Colon (tissue), 2 donors: ENCODE results near the gene TRIO.

Experiments used
- FAIRE-seq: peaks from 2 replicates; lab custom pipeline; 2012; peaks lifted over from hg19 to GRCh38; lab: Jason Lieb, UNC
- donor health status: control.
- donor health status: control.

TRIO gene

DNA sequence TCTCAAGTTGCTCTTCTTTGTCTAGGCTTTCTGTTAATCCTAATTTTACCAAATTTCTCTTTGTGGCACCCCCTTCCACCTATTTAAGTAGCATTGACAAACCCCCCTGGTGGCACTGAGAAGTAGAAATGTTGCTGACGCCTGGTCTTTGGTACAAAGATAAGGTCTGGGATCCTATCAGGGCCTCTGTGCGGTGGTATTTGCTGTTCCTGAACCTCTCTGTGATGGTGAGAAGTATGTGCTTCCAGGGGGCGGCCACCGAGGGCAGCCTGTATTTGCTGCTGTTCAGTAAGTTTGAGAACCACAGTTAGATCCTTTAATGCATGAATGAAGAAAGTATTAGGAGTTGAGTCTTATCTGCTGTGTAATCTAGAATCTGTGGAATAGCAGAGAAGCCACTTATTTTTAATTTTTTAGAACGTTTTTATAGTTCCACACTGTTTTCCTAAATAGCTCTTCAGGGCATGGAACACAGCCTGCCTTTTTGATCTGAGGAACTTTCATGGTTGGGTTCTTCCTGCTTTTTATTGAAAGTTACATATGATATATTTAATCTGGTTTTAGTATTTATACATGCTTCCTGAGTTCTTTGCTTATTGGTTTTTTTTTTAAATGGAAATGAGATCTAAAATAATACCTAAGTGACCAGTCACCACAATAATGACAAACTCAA lies 124.2 kb downstream of the TRIO start:
- no peak for FAIRE-seq

DNA sequence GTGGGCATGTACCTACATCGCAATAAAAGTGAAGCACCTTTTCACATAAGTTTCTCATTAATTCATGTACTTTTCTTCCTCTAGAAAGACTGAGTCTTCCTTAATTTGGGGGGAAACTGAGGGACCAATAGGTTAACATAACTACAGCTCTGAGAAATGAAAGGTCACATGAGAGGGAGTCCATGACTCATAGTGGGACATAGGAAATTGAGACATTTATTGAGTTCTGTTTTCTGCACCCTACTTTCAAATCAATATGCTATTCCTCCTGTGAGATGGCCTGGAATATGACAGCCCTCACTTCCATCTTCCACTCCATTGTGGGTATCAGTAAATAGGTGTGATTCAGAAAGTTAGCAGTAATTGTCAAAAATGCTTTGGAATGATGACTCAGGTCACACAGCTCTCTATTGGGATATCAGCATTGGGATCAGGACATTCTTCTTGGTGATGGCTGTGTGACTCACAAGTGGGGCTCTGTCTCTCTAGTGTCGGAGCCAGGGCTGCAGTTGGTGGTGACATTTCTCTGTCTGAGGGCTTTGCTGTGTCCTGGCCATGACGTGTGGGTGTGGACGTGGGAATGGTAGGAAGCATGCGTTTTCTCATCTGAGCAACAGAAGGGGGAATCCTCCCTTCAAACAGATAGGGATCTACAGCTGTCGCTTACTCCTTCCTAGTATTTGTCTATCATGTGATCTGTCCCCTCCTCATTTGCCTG lies 125.0 kb downstream of the TRIO start:
- no peak for FAIRE-seq

DNA sequence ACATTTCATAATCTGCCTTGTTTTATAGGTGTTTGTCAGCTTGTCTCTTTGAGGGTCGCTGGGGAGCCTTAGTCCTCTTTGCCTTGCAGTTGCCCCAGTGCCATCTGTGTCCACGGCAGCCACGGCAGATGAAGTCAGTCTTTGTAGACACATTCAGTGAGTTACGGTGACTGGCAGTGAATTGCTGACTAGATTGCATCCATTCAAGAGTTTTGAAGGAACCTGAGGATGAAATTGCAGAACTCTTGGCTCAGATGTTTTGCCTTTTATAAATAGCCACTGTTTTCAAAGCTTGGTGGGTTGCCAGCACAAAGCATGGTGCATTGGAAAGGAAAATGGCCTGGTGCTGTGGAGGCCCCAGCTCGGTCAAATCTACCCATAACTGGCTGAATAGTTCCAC lies 125.6 kb downstream of the TRIO start:
- no peak for FAIRE-seq

DNA sequence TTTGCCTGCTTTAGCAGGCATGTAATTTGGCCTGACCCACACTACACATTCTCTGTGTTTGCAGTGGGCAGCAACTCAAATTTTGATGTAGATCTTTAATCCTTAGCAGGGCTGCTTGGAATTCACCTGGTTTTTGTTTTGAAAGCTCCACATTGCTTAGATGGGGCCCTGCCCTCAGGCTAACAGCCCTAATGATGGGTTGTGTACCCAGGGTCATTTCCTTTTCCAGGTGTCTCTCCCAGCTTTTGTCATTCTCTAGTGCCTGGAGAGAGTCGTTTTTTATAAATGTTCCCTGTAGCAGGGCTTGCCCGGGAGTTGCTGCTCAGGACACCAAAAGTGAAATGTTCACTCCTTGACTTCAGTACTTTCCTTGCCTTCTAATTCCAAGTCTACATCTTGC lies 126.3 kb downstream of the TRIO start:
- FAIRE-seq: no peak

DNA sequence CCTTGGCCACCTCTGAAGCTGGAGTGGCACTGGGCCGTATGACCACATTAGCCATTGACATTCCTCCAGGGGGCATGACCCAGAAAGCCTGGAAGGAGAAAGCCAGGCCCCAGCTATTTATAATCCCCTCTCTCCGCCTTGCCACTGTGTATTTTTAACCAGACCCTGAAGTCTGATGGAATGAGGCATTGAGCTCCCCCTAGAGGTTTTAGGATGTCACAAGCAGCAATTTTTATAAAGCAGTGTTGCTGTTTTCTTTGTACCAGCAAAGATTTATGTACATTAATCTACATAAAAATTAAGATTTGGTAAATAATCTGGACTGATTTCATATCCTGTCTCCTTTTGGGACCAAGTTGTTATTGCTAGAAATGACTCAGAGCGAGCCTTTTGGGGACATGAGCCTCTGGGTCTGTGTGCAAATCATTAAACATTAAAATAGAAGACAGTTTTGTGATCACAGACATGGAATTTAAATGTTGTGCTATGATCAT lies 127.1 kb downstream of the TRIO start:
- FAIRE-seq: no peak

DNA sequence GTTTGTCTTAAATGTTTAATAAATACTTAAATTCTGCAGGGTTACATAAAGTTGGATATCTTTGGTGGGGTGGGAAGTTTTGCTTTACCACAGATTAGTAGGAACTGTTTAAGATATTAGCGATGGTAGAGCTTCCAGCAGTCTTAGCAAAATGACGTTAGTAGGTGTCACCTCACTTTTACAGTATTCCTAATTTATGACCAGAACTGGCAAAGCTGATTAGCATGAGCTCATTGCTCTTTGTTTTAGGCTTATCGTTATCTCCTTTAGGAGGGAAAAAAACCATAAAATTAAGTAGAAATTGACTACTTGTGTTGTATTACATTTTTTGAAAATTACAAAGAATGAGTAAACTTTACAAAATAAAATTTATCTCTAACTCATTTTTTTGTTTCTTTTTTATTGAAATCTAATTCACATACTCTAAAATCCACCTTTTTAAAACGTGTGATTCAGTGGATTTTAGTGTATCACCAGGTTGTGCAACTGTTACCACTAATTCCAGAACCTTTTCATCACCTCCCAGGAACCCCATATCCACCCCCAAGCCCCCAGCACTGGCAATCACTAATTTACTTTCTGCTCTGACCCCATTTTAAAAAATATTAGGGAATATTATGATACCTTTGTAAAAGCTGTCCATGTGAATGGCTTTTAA lies 129.5 kb downstream of the TRIO start:
- no peak for FAIRE-seq

DNA sequence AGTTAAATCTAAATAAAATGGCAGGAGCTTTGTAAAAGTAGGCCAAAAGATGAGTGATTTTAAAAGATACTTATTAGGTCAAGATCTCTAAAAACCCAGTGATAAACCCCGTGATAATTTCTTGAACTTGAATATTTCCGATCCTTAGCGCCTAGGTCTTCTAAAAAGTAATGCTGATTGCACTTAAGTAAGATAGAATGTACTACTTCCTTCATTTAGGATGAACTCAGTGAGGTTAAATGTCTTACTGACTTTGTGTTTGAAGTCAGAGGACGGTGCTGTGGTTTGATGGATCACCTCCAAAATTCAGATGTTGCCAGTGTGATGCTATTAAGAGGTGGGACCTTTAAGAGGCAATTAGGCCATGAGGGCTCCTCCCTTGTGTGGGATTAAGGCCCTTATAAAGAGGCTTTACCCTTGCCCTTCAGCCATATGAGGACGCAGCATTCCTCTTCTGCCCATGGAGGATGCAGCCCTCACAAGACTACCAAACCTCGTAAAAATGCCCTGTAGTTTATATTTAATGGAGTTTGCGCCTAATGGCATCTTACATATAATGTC lies 130.1 kb downstream of the TRIO start:
- no peak for FAIRE-seq

DNA sequence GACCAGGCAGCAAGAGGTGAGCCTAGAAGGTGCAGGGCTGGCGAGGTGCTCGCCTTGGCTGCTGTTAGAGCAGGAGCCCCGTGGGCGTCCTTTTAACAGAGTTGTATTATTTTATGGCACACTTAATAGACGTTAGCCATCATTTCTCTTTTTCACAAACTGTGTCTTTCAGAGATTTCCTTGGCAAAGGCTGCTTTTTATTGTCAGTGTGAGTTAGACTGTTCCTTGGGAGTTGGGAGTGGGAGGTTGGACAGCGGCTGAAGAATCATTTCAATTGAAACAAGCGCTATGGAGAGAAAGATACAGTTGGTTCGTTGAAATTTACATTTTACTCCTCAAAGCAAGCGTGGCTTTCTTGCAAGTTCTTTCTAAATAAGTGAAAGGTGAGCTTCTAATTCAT lies 133.2 kb downstream of the TRIO start:
- no peak for FAIRE-seq

DNA sequence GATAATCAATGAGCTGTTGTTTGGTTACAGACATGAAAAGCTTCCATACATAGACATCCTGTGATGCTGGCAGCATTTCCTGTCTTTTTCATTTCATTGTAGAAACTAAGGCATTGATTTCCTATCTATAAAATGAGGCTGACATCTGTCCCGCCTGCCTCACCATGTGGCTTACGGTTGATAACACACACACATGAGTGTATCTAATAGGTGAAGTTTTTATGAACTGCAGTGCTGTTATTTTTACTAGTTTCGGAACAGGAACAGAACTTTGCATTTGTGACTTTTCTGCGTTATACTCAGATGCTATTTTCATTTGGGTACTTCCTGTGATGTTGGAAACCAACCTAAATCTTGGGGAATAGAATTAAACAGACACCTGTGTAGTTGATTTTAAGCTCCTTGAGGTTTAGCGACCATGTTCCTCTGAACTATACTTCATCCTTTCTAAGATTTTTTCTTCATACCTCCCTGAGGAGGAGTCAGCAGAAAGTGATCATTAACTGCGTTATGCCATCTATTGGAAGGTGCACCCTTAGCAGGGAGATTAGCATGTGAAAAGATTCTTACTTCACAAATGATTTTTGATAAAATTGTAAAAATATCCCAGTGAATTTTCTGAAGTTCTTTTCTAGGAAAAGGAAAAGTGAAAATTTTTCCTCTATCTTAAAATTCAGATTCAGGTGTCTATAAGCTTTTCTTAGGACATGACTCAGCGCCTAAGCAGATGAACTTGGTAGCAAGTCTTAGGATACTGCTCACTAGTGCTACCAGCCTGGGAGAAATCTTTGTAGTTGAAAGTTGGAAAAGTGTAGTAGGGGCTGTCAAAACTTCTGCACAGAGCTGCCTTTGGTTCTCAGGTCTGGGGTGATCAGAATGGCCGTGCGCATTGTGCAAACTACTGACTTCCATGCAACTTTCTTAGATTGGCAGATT lies 134.5 kb downstream of the TRIO start:
- no peak for FAIRE-seq

DNA sequence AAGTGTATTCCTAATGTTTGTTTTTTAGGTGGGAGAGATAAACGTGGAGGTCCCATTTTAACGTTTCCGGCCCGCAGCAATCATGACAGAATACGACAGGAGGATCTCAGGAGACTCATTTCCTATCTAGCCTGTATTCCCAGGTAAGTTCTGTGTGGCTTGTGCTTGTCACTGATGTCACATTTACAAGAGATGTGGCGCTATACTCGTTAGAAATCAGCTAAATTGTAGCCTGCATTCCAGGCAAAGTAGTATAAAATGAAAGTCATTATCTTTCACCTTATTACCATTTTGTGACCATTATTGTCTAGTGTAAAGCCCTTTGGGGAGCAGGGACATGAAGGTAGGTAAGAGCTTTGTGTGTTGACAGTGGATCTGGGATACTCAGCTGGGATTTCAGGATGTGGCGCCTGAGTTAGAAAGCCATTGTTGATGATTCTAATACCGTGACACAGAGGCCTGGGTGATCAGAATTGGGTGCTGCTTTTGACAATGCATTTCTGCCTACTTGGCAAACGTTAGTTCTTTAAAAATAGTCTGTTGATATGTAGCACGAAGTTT lies 137.2 kb downstream of the TRIO start:
- FAIRE-seq: no peak

DNA sequence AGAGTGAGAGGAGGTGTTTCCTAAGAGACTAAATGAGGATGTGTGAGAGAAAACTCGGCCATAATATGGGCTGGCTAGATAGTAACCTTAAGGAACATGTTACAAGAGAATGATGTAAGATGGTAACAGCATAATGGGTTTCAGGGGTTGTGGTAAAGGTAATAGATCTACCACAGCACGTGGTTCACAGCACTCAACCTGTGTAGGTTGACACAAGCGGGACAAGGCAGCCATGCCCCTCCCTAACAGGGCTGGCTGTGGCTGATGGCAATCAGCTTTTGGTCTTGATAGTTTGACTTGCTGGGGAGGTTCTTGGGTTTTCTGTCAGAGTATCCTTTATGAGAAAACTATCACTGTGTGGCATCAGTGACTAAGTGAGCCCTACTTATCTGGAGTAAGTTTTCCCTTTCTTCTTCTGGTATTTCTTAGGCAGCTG lies 138.6 kb downstream of the TRIO start:
- no peak for FAIRE-seq

DNA sequence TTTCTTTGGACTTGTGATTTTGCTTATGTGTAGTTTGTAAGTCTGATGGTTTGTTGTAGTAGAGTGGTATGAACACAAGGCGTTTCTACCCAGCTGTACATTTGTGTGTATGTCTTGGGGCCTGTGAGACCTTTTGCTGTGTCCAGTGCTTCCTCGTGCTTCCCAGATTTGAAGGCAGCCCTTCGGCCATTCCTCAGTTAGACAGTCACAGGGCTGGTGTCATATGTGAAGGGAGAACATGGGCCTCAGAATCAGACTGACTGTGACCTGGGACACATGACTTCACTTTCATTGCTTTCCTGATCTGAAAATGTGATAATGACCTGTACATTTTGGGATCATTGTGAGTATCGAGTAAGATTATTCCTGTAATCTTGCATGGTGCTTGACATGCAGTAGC lies 140.0 kb downstream of the TRIO start:
- FAIRE-seq: no peak

DNA sequence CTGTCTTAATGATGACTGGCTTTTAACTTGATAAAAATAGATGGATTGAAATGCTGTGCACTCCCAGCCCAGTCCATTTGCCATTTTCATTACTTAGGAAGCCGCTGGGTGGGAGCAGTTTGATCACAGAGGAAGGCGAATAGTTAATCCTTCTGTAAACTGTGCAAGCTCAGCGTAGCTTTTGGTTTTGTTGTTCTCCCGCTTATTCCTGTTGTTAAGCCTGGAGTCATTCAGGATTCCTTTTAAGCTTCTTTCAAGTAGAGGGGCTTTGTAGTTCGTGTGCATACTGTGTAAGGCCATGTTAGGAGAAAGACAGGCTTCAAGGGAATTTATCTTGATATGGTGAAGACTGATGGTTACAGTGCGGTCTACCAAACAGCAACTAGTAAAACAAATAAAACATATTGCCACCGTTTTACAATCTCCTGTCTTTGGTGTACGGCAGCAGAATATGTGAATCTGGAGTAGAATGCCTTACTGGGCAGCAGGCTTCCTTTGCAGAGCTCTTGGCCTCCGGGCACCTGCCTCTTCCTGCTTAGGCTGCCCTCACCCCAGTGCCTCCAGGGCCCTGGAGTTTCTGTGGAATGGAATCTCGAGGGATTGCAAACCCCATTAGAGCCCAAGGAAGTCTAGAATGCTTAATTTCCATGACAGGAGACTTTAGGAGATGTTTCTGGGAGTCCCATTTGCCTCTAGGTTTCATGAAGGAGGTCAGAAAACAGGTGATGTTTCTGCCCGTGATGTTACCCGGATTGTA lies 141.4 kb downstream of the TRIO start:
- FAIRE-seq: no peak

DNA sequence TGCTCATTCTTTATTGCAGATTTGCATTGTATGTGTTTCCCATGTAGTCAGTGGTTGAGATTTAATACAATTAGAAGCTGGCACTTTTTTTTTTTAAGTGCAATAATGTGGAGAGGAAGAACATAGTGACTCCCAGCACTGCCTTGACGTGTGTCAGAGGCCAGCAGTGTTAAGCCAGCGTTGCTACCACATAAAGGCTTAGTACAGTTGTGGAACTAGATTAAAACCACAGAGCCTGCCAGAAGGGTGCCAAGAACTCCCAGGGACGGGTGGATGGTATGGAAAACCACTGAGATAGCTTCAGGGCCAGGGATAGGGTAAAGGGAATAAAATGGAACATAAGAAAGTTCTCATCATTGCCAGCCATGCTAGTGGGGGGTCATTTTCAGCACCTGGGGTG lies 142.9 kb downstream of the TRIO start:
- FAIRE-seq: no peak

DNA sequence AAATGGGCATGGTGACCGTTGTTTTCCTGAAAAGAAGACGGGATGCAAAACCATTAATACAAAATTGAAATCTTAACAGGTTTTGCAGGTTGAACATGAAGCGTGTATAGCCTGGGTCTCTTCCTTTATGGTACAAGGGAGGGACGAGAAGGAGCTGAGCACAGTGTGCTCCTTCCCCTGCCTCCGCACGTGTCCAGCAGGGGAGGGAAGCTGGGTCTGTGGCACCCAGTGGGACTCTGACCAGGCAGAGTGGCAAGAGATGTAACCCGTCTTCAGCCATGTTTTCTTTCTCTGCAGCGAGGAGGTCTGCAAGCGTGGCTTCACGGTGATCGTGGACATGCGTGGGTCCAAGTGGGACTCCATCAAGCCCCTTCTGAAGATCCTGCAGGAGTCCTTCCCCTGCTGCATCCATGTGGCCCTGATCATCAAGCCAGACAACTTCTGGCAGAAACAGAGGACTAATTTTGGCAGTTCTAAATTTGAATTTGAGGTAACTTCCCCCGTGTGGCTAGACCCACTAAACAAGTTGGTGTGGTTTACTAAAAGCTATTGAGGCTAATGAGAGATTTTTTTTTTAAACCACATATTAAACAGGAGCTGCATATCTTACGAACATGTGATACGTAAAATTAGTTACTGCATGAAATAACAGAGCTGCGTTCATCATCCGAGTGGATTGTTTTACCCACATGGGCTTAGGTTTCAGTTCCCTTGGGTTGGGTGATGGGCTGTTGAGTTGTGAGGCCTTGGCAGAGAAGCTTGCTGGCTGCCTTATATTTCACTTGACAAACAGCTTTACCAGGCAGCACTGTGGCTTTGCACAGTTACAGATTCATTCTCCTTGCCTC lies 143.7 kb downstream of the TRIO start:
- no peak for FAIRE-seq

DNA sequence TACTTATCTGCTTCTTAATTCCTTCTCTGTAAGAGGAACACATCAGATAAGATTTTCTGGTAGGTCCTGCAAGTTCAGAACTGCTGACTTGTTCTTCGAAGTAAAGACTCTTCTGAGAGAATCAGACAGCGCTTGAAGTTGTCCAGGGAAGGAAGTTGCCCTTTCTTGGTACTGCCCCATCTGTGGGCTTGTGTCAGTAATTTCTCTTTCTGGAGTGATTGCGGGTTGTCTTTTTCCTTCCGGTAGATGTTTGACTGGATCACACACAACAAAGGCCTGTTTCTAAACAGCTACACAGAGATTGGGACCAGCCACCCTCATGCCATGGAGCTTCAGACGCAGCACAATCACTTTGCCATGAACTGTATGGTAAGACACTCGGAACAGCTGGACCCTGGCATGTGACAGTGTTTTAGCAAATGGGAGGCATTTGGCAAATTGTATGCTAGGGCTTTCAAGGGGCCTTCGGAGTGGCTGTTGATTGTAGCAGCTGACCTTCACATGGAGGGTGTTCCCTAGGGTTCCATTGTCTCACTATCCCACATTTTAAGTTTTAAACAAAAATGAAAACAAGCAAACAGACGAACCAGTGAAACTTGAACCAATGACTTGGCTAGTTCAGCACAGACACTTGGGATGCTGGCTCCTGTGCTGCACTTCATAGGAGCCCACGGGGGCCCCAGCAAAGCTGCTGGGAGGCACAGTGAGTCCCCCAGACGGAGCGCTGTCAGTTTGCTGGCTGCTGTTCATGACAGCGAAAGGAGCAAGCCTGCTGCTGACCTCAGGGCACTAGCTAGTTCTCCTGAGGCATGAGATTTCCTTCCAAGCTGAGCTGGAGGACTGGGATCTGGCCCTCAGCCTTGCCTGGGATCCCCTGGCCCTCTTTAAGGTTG lies 149.9 kb downstream of the TRIO start:
- no peak for FAIRE-seq

DNA sequence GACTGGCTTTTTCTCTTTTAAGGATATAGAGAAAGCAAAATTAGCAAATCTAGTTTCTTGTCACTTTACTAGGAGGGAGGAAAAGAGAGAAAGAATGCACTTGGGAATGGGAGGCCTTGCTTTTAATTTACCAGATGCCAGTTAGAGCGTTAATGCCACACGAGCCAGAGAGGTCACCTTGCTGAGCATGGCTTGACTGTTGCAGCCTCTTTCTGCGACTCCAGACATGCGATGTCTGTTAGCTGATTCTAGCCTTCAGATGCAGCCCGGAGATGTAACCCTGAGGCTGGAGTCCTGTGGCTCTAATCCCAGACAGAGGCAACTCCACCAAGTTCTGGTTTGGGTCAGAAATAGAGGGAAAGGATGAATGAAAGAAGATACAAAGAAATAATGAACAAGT lies 152.5 kb downstream of the TRIO start:
- FAIRE-seq: no peak

DNA sequence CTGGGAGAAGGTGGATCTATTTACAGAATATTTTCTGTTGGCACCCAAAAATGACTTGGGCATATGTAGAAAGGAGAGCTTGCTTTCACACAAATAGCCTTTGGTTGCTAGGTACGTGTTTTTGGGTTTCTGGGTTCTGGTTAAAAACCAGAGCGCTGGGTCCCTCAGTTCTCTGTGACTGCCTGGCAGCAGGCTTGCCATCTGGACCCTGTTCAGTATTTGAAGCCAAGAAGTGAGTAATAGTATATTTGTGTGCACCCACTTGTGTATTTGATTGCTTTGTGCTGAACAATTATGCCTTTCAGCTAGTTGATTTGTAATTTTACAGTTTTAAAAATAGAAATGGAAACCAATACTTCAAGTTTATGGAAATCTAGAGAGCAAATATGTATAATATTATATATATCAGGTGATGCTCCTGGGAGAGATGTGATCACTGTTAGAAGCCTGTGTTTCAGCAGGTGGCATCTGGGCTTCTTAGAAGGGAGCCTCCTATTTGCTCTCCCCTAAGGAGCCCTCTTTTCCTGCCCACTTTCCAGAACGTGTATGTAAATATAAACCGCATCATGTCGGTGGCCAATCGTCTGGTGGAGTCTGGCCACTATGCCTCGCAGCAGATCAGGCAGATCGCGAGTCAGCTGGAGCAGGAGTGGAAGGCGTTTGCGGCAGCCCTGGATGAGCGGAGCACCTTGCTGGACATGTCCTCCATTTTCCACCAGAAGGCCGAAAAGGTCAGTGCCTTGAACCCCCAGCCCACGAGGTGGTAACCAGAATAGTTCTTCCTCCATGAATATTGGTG lies 153.6 kb downstream of the TRIO start:
- no peak for FAIRE-seq
